ENCODE data around the gene ATP2A1. TPM values are rescaled to one million over a fixed set of nuclear protein-coding genes. Genes with fewer than 3 reads are reported as not detected.
A peak's percentile ranks its signal among the peaks of the same experiment; 100 is the strongest.

ATP2A1 gene
- total and polyA plus RNA-seq, 2 of the 13 experiments (the other 11 are each of a cell fraction or from before 2014, with no cell fraction given): 3.2 to 12.5 TPM

DNA sequence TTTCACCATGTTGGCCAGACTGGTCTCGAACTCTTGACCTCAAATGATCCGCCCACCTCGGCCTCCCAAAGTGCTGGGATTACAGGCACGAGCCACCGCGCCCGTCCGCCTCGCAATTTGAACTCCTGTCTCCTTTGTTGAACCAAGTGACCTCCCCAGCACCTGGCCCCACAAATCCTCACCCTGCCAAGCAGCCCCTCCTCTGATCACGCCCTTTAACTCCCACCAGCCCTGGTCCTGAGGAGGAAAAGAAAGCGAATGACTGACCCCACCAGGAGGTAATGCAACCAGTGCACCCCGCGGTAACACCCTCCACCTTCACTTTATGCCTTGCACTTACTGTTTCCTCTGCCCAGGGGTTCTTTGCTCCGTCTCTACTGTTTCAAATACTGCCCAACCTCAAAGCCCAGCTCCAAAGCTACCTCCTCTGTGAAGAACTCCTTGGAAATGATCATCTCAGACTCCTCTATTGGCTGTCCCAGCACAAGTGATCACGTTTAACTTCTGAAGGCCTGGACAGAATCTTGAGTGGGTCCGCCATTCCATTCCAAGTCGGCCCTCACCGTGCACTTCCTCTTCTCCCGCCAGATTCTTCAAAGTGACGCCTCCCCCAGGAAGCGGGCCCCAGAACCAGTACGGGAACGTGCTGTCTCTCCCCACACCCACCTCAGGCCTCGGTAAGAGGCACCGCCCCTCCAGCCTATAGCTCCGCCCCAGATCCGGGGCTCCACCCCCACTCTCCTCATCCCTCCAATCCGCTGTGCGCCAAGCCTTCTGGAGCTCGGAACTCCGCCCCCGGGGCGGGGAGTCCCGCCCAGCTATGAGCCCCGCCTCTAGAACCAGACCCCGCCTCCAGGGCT is 57.9 kb downstream of the ATP2A1 start (continued):
- TF ChIP-seq ZKSCAN1 (IDR thresholded peaks at IDR 0.05; ENCODE audit: low read length) (no peak), NR2F2 (IDR thresholded peaks at IDR 0.05; ENCODE audit: borderline replicate concordance, low read depth) (0 out of 2 replicates have a peak, but pooled peaks have one; percentile 18), PITX1 (CRISPR knock-in tag; IDR thresholded peaks at IDR 0.05) (peak; percentile 26; the same call in 1 of the 2 replicates), KLF9 (CRISPR knock-in tag; IDR thresholded peaks at IDR 0.05; ENCODE audit: low read depth) (no peak), ZNF329 (CRISPR knock-in tag; IDR thresholded peaks at IDR 0.05; ENCODE audit: low read depth) (no peak), TRIM24 (CRISPR knock-in tag; IDR thresholded peaks at IDR 0.05) (no peak), ZNF430 (CRISPR knock-in tag; IDR thresholded peaks at IDR 0.05) (no peak), ATF7 (IDR thresholded peaks at IDR 0.05) (no peak), ATF7 (CRISPR knock-in tag; IDR thresholded peaks at IDR 0.05) (peak; percentile 75; the same call in 1 of the 2 replicates), DNMT1 (CRISPR knock-in tag; IDR thresholded peaks at IDR 0.05) (no peak), ZNF296 (CRISPR knock-in tag; conservative IDR thresholded peaks at IDR 0.05) (no peak), HHEX (CRISPR knock-in tag; IDR thresholded peaks at IDR 0.05) (no peak), MTF1 (CRISPR knock-in tag; IDR thresholded peaks at IDR 0.05) (no peak), MXI1 (IDR thresholded peaks at IDR 0.05; ENCODE audit: borderline replicate concordance, low read depth, low read length) (peak; percentile 83; the same call in 2 of the 3 replicates), ZNF33B (CRISPR knock-in tag; IDR thresholded peaks at IDR 0.05) (no peak), TEAD3 (CRISPR knock-in tag; optimal IDR thresholded peaks at IDR 0.05; ENCODE audit: borderline replicate concordance) (no peak), ZBTB1 (CRISPR knock-in tag; IDR thresholded peaks at IDR 0.05; ENCODE audit: borderline replicate concordance) (no peak), NR2F1 (CRISPR knock-in tag; IDR thresholded peaks at IDR 0.05) (no peak), ATRX (CRISPR knock-in tag; IDR thresholded peaks at IDR 0.05; ENCODE audit: borderline replicate concordance) (no peak), FOXM1 (CRISPR knock-in tag; IDR thresholded peaks at IDR 0.05) (no peak)
- TF ChIP-seq, protein P1, sequence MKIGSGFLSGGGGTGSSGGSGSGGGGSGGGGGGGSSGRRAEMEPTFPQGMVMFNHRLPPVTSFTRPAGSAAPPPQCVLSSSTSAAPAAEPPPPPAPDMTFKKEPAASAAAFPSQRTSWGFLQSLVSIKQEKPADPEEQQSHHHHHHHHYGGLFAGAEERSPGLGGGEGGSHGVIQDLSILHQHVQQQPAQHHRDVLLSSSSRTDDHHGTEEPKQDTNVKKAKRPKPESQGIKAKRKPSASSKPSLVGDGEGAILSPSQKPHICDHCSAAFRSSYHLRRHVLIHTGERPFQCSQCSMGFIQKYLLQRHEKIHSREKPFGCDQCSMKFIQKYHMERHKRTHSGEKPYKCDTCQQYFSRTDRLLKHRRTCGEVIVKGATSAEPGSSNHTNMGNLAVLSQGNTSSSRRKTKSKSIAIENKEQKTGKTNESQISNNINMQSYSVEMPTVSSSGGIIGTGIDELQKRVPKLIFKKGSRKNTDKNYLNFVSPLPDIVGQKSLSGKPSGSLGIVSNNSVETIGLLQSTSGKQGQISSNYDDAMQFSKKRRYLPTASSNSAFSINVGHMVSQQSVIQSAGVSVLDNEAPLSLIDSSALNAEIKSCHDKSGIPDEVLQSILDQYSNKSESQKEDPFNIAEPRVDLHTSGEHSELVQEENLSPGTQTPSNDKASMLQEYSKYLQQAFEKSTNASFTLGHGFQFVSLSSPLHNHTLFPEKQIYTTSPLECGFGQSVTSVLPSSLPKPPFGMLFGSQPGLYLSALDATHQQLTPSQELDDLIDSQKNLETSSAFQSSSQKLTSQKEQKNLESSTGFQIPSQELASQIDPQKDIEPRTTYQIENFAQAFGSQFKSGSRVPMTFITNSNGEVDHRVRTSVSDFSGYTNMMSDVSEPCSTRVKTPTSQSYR (CRISPR knock-in tag; IDR thresholded peaks at IDR 0.05; ENCODE audit: borderline replicate concordance): no peak
- TF ChIP-seq, protein P2, sequence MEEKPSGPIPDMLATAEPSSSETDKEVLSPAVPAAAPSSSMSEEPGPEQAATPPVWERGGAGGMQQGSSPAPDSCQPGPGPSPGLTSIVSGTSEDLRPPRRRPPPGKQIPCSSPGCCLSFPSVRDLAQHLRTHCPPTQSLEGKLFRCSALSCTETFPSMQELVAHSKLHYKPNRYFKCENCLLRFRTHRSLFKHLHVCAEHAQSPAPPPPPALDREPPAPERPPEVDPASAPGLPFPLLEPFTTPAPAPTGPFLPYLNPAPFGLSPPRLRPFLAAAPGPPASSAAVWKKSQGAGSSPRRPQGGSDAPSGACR (CRISPR knock-in tag; IDR thresholded peaks at IDR 0.05): peak; percentile 56; the same call in 1 of the 2 replicates
- TF ChIP-seq, protein P3, sequence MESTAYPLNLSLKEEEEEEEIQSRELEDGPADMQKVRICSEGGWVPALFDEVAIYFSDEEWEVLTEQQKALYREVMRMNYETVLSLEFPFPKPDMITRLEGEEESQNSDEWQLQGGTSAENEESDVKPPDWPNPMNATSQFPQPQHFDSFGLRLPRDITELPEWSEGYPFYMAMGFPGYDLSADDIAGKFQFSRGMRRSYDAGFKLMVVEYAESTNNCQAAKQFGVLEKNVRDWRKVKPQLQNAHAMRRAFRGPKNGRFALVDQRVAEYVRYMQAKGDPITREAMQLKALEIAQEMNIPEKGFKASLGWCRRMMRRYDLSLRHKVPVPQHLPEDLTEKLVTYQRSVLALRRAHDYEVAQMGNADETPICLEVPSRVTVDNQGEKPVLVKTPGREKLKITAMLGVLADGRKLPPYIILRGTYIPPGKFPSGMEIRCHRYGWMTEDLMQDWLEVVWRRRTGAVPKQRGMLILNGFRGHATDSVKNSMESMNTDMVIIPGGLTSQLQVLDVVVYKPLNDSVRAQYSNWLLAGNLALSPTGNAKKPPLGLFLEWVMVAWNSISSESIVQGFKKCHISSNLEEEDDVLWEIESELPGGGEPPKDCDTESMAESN (CRISPR knock-in tag; conservative IDR thresholded peaks at IDR 0.05): no peak
- TF ChIP-seq, protein P4, sequence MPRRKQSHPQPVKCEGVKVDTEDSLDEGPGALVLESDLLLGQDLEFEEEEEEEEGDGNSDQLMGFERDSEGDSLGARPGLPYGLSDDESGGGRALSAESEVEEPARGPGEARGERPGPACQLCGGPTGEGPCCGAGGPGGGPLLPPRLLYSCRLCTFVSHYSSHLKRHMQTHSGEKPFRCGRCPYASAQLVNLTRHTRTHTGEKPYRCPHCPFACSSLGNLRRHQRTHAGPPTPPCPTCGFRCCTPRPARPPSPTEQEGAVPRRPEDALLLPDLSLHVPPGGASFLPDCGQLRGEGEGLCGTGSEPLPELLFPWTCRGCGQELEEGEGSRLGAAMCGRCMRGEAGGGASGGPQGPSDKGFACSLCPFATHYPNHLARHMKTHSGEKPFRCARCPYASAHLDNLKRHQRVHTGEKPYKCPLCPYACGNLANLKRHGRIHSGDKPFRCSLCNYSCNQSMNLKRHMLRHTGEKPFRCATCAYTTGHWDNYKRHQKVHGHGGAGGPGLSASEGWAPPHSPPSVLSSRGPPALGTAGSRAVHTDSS (CRISPR knock-in tag; conservative IDR thresholded peaks at IDR 0.05): no peak

Measured in HepG2 (cell line).